ENCODE measurements around the gene RAB7A.

RAB7A gene

DNA sequence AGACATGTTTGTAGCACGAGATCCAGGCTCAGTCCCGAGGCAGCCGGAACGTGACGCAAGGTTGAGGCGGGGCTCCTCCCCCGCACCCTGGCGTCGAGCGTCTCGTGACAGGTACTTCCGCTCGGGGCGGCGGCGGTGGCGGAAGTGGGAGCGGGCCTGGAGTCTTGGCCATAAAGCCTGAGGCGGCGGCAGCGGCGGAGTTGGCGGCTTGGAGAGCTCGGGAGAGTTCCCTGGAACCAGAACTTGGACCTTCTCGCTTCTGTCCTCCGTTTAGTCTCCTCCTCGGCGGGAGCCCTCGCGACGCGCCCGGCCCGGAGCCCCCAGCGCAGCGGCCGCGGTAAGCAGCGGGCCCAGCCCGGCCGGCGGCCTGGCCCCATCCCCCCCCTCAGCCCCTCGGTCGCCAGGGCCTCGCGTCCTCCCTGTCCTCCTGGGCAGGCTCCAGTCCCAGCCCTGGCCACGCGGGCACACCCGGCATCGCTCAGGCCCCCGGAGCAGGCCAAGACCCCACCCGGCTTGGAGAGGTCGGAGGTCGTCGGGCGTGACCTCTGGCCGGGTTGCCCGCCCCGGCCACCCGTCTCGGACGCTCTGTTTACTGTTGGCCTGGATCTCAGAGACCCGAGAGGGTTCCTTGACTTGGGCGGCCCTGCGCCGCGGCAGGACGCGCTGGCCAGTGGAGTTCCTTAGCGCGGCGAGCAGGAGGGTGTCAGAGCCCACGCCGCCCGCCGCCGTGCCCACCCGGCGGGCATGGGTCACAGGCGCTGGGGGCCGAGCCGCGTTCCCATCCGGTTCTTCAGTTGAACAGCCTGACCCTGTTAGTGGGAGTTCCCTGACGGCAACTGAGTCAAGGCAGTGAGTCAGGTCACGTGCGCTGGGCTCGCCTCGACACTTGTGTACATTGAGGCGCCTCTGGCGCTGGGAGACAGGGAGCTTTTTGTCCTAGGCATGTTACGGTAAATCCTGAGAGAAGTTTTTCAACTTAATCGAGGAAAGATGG is at the start of gene RAB7A:
Gene RAB7A, plus strand, starts transcription at position 161 of the 994 bp plus-strand sequence. CDS start 69,185 bp downstream, outside the sequence.
- DNase-seq: peak; percentile 92

DNA sequence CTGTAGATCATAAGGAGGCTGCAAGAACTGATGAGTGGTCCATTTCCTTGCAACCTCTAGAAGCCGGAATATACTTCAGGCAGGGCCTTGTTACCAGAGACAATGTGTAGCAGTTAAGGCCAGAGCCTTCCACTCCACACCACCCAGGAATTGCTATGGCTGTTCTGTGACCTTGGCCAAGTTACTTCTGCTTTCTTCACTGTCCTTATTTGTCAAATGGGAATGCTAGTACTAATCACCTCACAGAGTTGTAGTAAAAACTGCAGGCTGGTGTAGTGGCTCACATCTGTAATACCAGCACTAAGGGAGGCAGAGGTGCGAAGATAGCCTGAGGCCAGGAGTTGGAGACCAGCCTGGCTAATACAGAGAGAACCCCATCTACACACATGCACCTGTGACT is 46.6 kb upstream of the RAB7A start:
- DNase-seq: no peak

DNA sequence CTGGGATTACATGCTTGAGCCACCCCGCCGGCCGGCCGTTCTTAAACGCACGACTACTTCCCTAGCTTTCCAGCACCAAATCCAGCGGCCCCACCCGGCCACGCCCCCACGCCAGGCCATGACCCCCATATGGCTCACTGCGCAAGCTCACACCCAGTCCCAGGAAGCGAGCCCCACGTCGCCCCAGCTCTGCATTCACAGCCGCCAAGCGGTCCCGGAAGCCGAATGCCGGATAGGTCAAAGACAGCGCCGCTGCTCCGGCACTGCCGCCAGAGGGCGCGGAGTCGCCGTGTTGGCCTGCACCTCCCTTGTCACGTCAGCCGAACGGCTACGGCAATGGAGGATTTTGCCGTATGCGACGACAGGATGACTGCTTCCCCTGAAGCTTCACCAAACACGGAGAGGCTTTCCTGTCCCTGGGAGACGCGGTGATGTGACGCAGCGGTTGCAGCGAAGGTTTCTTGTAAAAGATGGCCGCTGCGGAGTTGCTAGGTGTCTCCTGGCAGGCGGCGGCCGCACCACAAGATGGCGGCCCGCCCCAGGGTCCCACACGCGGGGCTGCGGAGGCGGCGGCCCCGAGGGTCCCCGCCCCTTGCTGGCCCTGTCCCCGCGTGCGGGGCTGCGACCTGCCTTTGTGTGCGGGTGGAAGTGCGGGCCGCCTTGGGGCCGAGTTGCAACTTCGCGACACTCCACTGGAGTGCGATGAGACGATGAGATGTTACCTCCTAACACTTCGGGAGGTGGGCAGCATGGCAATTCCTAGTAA is 45.2 kb upstream of the RAB7A start:
- DNase-seq: peak; percentile 97

DNA sequence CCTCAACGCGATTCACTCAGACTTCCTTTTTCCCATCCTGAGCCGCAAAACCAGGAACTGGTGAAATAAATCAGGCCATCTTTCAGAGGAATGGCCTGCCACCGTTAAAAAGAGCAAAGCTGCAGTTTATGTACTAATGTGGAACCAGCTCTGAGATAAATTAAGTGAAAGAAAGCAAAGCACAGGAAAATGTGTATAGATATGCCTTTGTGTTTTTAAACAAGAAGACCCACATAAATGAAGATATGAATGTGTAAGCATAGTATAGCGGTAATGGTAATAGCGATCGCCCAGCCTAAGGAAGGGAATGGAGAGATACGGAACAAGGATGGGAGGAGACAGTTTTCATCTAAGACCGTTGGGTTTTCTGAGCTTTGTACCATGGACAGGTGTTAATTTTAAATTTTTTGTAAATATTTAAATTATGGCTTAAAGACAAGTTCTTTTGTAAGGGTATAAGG is 44.6 kb upstream of the RAB7A start:
- no peak for DNase-seq

DNA sequence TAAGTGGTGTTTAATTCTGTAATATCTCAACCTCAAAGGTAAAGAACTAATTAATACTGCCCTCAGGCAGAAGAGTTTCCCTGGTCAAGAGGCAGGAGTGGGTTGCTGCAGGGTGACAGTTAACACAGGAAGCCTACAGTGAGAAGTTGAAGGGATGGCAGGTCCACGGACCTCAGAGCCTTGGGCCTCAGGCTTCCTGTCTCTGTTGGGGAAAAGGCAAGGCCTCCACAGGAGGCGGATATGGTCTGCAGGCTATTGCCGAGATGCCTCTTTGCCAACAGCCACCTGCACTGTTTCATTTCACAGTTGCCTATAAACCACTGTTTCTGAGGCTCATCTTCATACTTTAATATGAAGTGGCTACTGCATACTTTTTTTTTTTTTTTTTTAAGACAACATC is 42.0 kb upstream of the RAB7A start:
- peak; percentile 43 for DNase-seq

DNA sequence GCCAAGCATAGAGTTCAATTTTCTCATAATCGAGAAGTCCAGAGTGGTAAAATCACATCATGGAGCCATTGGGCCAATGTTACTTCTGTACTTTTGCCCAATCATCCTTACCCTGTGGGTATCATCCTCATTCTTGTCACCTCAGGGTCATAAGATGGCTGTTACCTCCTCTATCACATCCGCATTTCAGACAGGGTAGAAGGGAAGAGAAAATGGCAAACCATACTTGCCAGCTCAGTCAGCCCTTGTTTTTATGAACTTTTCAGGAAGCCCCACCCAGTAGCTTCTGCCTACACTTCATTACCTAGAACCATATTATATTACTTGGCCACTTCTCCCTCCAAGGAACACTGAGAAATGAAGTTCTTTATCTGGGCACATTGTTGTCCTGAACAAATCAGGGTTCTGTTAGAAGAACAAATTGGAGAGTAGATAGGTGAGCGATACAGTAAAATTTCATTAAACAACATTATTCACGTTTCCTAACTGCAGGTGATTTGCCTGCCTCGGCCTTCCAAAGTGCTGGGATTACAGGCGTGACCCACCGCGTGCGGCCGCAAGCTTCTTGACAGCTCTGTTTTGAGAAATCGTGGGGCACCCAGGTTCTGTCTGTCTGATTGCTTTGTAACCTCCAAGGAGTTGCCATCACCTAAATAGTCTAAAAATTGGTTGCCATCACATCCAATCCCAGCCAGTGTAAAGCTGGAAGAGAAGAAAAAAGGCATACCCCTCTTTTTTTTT is 40.8 kb upstream of the RAB7A start:
- no peak for DNase-seq

DNA sequence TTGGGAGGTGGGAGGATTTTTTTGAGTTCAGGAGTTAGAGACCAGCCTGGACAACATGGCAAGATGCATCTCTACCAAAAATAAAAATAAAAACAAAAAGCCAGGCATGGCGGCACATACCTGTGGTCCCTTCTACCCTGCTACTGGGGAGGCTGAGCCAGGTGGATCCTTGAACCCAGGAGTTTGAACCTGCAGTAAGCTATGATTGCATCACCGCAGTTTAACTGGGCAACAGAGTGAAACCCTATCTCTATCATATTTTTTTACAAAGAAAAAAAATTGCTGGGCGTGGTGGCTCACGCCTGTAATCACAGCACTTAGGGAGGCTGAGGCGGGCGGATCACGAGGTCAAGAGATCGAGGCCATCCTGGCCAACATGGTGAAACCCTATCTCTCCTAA is 39.5 kb upstream of the RAB7A start:
- no peak for DNase-seq

DNA sequence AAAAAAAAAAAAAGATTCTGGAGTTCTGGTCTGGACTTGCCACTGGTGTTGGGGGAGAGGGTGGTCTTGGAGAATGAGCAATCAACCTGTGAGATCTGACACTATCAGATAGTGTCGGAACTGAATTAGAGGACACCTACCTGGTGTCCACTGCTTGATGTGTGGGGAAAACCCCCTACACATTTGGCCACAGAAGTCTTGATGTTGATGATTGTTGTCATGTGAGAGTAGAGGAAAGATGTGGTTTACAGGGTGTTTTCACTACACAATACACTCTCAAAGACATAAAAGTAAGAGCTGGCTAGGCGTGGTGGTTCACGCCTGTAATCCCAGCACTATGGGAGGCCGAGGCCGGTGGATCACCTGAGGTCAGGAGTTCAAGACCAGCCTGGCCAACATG is 36.9 kb upstream of the RAB7A start:
- no peak for DNase-seq

DNA sequence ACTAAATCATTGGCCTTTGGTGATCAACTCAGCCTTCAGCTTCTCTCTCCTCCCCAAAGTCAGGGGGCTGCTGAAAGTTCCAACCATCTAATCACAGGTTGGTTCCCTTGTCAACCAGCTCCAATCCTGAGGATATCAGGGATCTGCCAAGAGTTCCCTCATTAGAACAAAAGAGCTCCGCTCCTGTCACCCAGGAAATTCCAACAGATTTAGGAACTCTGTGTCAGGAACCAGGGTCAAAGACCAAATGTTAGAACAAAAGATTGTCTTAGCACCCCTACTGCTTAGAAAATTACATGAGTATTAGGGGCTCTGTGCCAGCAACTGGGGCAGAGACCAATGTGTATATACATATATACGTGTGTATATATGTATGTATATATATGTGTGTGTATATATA is 32.3 kb upstream of the RAB7A start:
- DNase-seq: no peak

DNA sequence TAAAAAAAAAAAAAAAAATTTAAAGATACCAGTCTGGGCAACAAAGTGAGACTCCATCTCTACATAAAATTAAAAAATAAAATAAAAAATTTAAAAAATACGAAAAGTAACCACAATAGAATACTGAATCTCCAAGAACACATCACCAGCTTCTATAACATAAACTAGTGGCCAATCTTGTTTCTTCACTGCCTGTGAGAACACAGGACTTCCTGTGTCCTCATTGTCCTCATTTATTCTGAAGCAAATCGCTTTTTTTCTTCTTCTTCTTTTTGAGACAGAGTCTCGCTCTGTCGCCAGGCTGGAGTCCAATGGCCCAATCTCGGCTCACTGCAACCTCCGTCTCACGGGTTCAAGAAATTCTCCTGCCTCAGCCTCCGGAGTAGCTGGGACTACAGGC is 28.6 kb upstream of the RAB7A start:
- DNase-seq: no peak

DNA sequence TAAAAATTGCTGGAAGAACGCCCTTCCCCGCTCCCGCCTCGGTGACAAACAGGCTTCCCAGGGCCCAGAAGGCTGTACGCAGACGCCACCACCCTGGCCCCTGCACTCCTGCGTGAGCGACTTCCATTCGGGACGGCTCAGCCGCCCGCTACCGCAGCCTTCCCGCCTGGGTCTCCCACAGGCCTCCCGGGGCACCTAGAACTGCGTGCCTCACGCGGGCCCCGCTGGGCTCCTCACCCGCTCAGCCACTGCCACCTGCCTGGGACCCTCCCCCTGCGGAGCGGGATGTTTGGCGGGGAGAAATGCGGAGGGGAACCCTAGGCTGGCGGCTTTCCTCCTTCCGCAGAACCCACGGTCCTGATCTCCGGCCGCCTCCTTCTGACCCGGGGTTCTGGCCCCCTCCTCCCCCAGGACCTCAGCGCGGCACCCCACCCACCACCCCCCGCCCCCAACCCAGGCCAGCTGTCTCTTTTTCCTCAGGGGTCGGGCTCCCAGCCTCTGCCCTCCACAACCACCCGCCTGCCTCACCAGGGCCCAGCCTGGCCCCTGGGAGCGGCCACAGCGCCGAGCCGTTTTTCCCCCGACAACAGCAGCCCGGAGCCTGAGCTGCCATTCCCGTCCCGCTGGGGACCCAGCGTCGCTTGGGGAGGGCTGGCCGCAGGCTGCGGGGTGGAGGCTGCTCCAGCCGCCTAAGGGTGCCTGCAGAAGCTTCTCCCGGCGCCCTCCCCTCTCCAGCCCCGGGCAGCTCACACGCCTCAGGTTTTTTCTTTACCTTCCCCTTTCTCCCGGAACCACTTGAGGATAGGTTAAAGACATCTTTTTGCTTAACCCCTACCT is 27.6 kb upstream of the RAB7A start:
- DNase-seq: peak; percentile 15

DNA sequence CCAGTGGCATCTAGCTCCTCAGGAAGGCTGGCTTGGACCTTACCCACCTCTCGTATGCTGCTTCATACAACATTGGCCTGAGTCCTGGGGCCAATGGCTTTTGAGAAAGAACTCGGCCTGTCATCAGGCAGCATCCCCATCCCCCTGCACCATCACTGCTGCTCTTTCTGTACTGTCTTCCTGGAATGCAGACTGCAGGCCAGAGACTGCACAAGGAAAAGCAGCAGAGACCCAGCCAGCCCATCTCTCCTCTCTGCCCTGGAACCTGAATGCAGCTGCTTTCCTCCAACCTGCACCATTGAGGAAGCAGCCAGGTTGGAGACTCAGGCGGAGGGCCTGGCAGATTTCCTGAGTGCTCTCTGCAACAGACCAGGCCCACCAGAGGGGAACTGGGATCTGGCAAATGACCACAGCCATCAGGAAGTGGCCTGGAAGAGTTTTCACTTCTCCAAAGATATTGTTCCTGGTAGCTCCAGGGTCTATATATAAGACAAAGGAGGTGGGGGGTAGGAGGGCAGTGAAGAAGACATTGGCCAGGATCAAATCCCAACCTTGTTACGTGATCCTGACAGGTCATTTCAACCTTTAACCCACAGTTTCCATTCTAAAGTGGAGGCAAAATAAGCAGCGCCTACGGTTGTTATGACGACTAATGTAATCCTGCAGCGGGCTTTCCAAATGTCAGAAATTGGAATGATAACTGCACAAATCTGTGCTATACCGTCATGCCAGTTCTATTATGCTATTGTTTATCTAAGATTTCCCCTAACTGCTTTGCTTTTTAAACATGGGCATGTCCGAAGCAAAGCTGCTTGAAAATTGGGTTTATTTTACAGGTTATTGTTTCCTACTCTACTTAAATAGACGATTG is 24.4 kb upstream of the RAB7A start:
- DNase-seq: no peak

DNA sequence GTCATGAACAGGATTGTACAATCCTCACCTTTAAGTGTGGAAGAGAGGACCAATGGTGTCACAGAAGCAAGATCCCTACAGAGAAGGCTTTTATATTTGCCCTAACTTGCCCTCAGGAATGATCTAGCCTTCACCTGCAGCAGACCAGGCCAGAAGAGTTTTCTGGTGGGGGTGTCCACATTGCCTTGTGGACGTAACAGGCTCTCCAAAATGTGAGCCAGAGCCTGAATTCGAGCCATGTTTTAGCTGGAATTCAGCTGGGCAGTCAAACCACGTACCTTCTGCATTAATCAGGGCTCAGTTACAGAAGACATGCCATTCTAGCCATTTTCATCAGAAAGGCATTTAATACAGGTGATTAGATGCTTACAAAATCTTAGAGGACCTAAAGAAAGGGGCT is 23.6 kb upstream of the RAB7A start:
- DNase-seq: no peak

DNA sequence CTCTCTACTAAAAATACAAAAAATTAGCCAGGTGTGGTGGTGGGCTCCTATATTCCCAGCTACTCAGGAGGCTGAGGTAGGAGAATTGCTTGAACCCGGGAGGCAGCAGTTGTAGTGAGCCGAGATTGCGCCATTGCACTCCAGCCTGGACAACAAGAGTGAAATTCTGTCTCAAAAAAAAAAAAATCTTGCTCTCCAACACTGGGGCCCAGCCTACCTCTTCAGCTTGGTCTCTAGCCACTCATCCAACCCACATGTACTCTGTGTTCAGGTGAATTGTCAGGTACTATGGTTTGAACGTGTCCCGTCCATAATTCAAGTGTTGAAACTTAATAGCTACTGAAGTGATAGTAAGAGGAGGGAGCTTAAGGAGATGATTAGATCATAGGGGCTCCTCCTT is 22.4 kb upstream of the RAB7A start:
- DNase-seq: no peak

DNA sequence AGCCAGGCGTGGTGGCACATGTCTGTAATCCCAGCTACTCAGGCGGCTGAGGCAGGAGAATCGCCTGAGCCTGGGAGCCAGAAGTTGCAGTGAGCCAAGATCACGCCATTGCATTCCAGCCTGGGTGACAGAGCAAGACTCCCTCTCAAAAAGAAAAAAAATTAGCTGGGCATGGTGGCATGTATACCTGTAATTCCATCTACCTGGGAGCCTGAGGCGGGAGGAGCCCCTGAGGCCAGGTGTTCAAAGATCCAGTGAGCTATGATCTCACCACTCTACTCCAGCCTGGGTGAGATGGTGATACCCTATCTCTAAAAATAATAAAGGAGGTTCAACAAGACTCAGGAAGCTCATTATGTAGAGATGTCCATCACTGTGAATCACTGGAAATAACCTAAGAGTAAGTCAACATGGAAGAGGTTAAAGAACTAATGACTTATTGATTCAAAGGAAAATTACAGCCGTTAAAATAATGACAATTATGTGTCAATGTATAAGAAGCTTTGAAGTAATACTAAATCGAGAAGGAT is 19.8 kb upstream of the RAB7A start:
- DNase-seq: no peak

DNA sequence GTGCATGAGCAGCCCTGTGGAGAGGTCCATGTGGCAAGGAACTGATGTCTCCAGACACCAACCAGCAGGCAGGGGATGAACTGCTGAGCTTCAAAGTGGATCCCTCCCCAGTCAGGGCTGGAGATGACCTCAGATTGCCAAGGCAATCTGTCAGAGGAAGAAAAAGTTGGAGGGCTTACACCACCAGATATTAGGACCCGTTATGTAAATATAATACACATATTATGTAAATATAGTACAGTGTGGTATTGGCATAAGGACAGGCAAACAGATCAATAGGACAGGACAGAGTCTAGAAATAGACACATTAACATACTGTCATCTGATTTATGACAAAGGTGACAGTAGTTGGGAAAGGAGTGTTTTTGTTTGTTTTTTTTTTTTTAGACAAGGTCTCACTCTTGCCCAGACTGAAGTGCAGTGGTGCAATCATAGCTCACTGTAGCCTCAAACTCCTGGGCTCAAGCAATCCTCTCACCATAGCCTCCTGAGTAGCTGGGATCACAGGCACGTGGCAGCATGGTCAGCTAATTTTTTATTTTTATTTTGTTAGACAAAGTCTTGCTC is 18.0 kb upstream of the RAB7A start:
- no peak for DNase-seq

DNA sequence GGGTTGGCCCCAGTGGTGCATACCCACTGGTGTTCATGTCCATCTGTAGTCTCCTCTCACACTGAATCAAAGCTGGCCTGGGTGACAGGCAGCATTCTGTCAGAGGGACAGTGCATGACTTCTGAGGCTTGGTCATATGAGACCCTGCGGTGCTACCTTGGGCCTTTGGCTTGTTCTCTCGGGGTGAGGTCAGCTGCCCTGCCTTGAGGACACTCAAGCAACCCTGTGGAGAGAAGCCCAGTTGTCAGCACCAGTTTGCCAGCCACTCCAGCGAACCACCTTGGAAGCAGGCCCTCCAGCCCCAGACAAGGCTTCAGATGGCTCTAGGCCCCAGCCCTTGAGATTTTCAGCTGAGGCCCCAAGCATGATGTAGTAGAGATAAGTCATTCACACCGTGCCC is 16.9 kb upstream of the RAB7A start:
- no peak for DNase-seq

DNA sequence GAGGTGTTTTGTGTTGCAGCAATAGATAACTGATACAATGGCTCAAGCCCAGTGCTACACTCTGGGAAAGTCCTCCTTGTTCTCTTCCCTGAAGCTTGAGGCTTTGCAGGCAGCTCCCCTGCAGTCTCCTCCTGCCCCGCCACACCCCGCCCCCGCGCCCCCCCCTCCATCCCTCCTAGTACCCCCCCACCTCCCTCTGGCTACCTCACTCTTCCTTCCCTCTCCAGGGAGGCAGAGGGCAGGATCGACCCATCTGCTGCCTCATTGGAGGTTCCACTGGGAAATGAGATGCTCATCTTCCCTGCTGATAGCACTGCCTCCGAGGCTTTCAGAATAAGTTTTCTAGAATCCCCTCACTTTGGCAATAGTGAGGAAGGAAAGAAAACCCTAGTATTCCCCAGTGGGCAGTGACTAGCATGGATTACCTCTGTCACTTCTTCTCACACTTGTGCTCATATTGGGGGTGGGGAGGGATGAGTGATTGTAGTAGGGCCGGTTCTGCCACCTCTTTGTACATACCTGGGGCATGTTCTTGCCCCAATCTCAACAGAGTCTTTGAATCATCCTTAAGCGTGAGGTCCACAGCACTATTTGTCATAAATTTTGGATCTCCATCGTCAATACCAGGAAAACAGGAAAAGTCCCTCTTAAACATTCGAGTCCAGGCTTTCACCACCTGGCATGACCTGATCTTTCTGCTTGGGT is 16.3 kb upstream of the RAB7A start:
- no peak for DNase-seq

DNA sequence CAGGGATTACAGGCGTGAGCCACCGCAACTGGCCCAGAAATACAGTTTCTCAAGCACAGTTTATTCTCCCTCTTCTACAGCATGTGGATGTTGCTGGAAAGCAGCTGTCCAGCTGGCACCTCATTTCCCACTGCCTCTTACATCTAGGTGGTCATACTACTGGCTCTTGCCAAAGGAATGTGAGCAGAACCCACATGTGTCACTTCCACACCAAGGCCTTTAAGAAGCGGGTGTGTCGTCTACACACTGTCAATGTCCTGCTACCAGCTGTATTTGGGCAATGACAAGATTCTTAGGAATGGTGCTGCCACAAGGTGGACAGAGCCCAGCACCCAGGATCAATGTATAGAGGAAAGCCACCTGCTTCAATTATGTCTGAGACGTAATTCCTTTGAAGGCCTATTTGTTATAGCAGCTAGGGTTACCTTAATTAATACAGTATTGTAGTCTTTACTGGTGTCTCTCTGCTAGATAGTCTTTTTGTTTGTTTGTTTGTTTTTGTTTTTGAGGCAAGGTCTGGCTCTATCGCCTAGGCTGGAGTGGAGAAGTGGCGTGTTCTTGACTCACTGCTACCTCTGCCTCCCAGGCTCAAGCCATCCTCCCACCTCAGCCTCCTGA is 15.1 kb upstream of the RAB7A start:
- DNase-seq: no peak

Data from KG1 (cell line).